Measurements from ENCODE around the gene MIDN.

Gene MIDN

GRCh38 chr19:1278713-1279660, 30.6 kb downstream of the MIDN start:
- no peak for DNase-seq

GRCh38 chr19:1279782-1280341, 31.5 kb downstream of the MIDN start:
- peak in 54 of 56 donors; percentile 27 to 89 (median 70) for DNase-seq

GRCh38 chr19:1280636-1281568, 32.5 kb downstream of the MIDN start:
- DNase-seq, result peak in 1 of 56 donors; percentile 19

- DNase-seq, result no peak
These were observed 33.3 kb downstream of the MIDN start for GRCh38 chr19:1281569-1282287.

GRCh38 chr19:1282588-1283206, 34.3 kb downstream of the MIDN start:
- no peak for DNase-seq

GRCh38 chr19:1283207-1283916, 35.0 kb downstream of the MIDN start:
- DNase-seq, result no peak

- no peak for DNase-seq
These were observed 35.5 kb downstream of the MIDN start for GRCh38 chr19:1283917-1284292.

GRCh38 chr19:1284293-1284978, 36.1 kb downstream of the MIDN start:
- DNase-seq, result no peak

- DNase-seq, result peak in 1 of 56 donors; percentile 37
These were observed 36.8 kb downstream of the MIDN start for GRCh38 chr19:1284979-1285736.

GRCh38 chr19:1285737-1286360, 37.5 kb downstream of the MIDN start, which contains the start of gene EFNA2:
Gene EFNA2 (plus strand): TSS chr19:1285873. CDS start chr19:1286169, 296 bp downstream.
- DNase-seq, result no peak

- no peak for DNase-seq
These were observed 38.3 kb downstream of the MIDN start for GRCh38 chr19:1286487-1287353.

- no peak for DNase-seq
These were observed 39.2 kb downstream of the MIDN start for GRCh38 chr19:1287354-1288225.

GRCh38 chr19:1288226-1288612, 39.8 kb downstream of the MIDN start:
- no peak for DNase-seq

- DNase-seq, result no peak
These were observed 40.7 kb downstream of the MIDN start for GRCh38 chr19:1288833-1289685.

GRCh38 chr19:1289686-1290025, 41.3 kb downstream of the MIDN start:
- no peak for DNase-seq

Data from nucleus accumbens (tissue), 56 donors.